Cardiac septum (tissue), 1 donor: ENCODE measurements around the gene CYP1B1. TPM values are rescaled to one million over a fixed set of nuclear protein-coding genes. Genes with fewer than 3 reads are reported as not detected.
"Not testable (repeated sequence)": the region's sequence is repeated elsewhere in the genome, so short reads cannot be mapped to it uniquely, and the experiment has no call there.

Experiments
- DNase-seq: peaks from one replicate; pipeline ENCODE4 v3.0.0-alpha.2; 2020; ENCODE audit warnings: low spot score
- intact Hi-C: fragments of 100-400 bp; cut with DNase I; formaldehyde crosslinking; loops from one replicate; pipeline ENCODE4 v1.14.0; 2022
- total RNA-seq: library from RNA; stranded (reverse); fragmentation: NEBNext Ultra II Directional; extraction: Animal tissue kit (Norgen Biotek cat#: 25700); gene quantifications from one replicate; pipeline ENCODE4 v1.2.1, GENCODE V29; 2021
- donor health status: DM: no; HTN: no; CAD: no.

CYP1B1 gene
- total RNA-seq, 1 donor from 2014 or later: 92.7 TPM

GRCh38 chr2:38045811-38046210, 30.1 kb downstream of the CYP1B1 start:
- no peak for DNase-seq
- intact Hi-C loops: no loop called here

DNA sequence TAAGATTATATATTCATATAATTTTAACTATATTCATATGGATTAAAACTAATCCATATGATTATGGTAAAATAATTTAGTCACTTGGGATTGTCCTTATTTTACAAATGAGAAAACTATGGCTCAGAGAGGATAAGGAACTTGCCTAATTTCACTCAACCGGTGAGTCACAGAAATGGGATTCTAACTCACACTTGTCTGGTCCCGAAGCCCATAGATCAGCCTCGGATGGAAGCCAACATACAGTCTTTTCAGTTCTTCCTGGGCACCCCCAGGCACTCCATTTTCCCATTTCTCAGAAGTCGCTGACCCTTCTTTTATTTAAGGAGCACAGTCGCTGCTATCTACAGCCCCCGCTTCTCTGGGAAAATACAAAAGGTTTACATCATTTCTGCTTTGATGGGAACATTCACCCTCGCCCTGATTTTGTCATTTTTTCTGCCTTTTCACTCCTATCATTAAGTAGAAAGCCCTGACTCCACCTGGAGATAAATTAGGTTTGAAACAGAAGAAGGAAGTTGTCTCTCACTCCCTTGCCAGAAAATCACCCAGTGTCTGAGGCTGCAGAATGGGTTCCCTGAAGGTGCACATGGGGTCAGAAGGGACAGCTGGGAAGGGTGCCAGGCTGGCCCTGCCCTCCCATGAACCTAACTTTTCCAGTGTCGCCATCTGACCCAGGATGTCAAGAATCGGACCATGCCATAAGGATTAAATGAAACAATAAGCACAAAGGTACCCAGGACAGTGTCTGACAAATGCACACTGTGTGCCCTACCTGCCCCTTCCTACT, 36.6 kb downstream of the CYP1B1 start:
- intact Hi-C loops: no loop called here
- DNase-seq: no peak

- intact Hi-C loops: no loop called here
- no peak for DNase-seq
These were observed 37.3 kb downstream of the CYP1B1 start for GRCh38 chr2:38038682-38039081.

DNA sequence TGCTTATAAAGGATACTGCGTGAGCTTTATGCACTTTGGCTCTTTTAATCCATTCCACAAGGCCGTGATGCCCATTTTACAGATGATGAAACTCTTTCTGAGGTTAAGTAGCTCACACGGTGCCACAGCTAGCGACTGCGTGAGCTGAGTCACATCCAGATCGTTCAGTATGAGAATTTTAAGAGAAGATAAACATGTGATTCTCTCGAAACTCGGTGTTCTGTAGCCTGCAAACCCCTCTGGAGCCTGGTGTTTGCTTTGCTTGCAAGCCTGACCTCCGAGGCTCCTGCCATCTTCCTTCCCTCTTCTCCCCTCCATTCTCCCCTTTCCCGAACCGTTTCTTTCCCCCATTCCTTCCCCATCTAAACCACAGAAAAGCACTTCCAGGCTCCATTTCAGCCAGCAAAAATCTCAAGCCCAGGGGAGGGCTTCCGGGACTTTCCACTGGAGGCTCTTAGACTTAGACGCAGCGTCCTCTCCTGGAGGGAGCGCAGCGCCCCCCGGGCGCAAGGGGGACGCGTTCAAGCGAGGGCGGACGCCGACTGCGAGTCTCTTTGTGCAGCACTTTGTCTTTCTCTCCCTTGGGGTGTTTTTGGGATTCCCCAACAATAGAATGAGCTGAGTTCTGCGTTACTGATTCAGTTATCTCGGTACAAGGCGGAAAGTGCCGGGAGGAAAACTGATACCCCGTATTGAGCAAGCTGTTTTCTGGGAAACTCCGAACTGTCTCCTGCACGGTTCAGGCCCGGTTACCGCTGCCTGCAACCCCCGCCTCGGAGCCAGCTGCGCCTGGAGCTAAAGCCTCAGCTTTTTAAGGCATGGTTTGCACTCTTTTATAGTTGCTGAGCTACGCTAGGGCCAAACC, 38.0 kb downstream of the CYP1B1 start:
- intact Hi-C loops: no loop called here

DNA sequence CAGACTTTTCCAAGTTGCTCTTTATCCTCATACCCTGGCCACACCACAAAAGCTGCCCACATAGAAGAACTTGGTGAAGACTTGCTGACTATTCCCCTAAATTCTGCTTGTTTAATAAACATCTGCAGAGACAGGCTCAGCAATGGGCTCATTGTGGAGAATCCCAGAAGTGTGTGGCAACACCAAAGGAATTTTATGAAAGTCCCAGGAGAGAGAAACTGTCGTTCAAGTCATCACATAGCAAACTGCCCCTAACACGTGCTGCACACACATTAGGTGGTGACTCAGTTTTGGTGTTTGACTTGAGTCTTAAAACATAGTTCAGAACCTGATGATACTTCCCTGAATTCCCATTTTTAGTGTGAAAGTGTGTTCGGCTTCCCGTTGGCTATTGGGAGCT, 38.6 kb downstream of the CYP1B1 start:
- intact Hi-C loops: no loop called here
- DNase-seq: no peak

More for the DNA sequence above, 38.0 kb downstream of the CYP1B1 start:
- no peak for DNase-seq

GRCh38 chr2:38035968-38036367, 40.0 kb downstream of the CYP1B1 start:
- DNase-seq: no peak
- intact Hi-C loops: no loop called here

DNA sequence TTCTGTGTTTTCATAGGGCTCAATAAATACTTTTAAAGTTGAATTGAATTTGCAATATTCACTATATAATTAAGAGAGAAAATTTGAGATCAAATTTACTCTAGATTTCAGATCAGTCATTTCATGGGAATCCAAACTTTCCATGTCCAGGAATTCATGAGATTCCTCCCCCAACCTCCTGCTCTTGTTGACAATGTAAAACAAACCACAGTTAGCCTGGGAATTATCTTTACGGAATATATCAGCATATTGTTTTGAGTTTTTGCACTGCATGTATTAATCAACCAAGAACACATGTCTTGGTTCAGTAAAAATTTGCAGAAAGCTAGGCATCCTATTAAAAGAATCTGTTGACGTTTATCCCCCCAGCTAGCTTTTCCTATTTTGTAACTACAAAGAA, 42.3 kb downstream of the CYP1B1 start:
- intact Hi-C loops: no loop called here
- no peak for DNase-seq

DNA sequence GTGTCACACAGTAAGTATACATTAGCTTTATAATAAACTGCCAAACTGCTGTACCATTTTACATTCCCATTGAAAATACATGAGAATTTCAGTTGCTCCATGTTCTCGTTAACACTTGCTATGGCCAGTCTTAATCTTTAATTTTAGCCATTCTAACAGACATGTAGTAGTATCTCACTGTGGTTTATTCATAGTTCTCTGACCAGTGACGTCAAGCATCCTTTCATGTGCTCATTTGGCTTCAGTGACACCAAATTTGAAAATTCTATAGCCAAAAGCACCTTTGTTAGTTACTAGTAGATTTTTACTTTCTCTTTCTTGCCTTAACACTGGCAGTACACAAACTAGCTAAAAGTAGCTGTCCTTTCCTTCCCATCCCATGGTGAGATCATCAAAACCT, 43.0 kb downstream of the CYP1B1 start:
- intact Hi-C loops: no loop called here
- DNase-seq: no peak

- intact Hi-C loops: no loop called here
- no peak for DNase-seq
These were observed 45.2 kb downstream of the CYP1B1 start for GRCh38 chr2:38030635-38031355.

DNA sequence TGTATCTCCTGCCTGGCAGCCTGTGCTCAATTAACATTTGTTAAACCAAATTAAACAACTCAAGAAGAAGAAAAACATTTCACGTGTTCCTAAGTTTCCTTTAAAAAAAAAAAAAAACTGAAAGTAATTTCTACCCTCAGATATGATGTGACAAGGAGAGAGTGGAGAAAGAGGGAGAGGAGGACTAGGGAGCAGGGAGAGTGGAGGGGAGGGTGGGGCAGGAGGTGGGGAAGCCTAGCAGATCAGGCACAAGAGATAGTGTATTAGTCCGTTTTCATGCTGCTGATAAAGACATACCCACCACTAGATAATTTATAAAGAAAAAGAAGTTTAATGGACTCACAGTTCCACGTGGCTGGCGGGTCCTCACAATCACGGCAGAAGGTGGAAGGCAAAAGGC, 46.4 kb downstream of the CYP1B1 start:
- intact Hi-C loops: no loop called here
- no peak for DNase-seq

DNA sequence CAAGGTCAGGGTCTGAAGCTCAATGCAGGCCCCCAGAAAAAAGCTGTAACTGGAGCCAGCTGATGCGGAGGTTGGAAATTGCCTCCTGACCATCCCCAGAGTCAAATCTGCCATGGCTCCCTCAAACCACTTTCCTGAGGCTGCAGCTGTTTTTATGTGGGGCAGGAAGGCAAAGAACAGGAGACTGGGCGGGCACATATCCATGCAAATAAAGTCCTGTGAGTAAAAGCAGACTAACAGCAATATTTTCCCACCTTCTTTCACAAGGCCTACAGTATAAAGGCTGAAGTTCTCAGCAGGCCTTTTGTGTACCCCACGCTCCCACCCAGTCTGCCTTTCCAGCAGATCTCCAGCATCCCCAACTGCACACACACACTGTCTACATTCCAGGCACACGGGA, 47.1 kb downstream of the CYP1B1 start:
- intact Hi-C loops: no loop called here
- no peak for DNase-seq

DNA sequence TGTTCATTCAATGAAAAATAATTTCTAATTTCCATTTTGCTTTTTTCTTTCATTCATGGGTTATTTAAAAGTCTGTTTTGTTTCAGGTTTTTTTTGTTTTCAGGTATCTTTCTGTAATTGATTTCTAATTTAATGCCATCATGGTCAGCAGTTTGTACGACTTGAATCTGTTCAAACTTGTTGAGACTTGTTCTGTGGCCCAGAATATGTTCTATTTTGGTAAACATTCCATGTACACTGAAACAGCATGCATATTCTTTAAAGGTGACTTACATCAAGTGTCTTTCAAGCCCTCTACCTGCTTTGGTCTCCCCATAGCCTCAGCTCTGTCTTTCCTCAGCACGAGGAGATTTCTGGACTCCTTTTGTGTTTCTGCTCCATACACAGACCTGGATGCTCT, 49.1 kb downstream of the CYP1B1 start:
- intact Hi-C loops: no loop called here

DNA sequence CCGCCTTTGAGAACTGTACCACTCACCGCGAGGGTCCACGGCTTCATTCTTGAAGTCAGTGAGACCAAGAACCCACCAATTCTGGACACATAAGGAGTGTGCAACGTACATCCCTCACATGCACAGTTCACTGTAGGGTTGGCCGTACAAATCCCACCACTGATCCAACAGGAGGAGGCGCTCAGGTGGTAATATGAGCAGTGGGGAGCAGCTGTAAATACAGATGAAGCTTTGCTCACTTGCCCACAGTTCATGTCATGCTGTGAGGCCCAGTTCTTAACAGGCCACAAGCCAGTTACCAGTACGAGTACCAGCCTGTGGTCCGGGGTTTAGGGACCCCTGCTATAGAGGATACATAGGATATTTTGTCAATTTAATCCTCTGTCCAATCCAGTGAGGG, 54.4 kb downstream of the CYP1B1 start:
- intact Hi-C loops: no loop called here

More for the DNA sequence above, 49.1 kb downstream of the CYP1B1 start:
- no peak for DNase-seq

DNA sequence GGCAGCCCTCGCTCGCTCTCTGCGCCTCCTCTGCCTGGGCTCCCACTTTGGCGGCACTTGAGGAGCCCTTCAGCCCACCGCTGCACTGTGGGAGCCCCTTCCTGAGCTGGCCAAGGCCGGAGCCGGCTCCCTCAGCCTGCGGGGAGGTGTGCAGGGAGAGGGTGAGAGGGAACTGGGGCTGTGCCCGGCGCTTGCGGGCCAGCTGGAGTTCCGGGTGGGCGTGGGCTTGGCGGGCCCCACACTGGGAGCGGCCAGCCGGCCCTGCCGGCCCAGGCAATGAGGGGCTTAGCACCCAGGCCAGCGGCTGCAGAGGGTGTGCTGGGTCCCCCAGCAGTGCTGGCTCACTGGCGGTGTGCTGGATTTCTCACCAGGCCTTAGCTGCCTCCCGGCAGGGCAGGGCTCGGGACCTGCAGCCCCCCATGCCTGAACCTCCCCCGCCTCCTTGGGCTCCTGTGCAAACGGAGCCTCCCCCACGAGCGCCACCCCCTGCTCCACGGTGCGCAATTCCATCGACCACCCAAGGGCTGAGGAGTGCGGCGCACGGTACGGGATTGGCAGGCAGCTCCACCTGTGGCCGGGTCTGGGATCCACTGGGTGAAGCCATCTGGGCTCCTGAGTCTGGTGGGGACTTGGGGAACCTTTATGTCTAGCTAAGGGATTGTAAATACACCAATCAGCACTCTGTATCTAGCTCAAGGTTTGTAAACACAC, 55.4 kb downstream of the CYP1B1 start:
- DNase-seq, intact Hi-C loops: not testable (repeated sequence)

More for the DNA sequence above, 54.4 kb downstream of the CYP1B1 start:
- no peak for DNase-seq

- DNase-seq: no peak
- intact Hi-C loops: no loop called here
These were observed 58.1 kb downstream of the CYP1B1 start for GRCh38 chr2:38017836-38018235.

Other genes starting within 250 kb of the CYP1B1 start
- 4.8 TPM for gene RMDN2, start 150.9 kb downstream of the CYP1B1 start, total RNA-seq